GM12801 (cell line): ENCODE data around the gene PPIL3.

Experiments
- CTCF ChIP-seq: IDR thresholded peaks from one replicate; pipeline ENCODE4 v1.5.1; 2011; ENCODE audit warnings: control low read depth; ENCODE audit not compliant: insufficient read length; ENCODE audit errors: extremely low read depth

PPIL3 gene

GRCh38 chr2:200869014-200869413, 19.9 kb downstream of the PPIL3 start:
- TF ChIP-seq CTCF = no peak

DNA sequence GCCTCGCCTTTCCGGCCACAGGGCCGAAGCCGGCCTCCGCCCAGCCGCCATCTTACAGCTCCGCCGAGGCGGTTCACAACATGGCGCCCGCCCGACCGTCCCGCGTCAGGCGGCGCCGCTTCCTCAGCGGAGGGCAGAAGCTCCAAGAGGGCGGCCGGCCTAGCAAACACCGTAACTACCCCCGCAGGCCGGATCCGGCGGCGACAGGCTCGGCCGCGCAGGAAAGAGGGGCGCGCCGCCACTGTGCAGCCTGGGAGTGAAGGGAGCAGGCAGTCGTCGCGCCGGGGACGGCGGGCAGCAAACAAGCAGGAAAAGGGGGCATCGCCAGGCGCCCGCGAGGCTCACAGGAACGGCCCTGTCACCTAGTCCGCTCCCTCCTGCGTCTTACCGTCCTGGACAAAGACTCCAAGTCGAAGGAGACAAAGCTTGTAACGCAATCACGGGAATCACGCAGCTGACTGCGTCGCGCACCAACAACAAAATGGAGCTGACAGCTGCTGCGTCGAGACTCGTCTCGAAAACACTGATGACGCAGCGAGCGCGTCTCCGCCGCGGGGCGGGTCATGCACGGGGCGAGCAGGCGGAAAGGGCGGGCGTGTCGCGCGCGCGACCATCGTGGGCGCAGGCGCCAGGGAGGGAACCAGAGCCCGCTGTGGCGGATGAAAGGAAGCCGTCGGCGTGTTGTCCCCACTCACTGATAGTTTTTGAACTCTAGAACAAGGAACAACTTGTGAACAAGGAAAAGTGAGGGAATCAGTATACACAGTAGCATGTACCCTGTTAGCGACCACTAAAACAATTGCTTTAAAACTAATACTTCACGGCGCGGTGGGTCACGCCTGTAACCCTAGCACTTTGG, 24.5 kb downstream of the PPIL3 start, which contains the start of gene CLK1:
CLK1 (minus strand) TSS at position 483 of the 859 bp plus-strand sequence. CDS start 2,796 bp downstream, outside the sequence.
- TF ChIP-seq CTCF = no peak

DNA sequence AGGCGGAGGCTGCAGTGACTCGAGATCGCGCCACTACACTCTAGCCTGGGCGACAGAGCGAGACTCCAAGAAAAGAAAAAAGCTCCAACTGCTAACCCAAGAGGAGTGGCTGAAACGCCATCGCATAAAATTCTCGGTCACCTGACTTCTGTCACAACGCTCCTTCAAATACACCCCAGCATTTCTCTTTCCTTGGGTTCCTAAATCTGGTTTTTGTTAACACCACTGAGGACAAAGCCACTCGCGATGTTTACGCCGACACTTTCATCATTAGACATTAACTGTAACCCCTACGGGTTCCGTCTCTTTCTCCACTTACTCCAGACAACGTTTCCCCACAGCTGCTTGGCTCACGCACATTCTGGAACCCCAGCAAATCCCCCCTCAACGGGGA, 25.1 kb downstream of the PPIL3 start:
- no peak for TF ChIP-seq CTCF

DNA sequence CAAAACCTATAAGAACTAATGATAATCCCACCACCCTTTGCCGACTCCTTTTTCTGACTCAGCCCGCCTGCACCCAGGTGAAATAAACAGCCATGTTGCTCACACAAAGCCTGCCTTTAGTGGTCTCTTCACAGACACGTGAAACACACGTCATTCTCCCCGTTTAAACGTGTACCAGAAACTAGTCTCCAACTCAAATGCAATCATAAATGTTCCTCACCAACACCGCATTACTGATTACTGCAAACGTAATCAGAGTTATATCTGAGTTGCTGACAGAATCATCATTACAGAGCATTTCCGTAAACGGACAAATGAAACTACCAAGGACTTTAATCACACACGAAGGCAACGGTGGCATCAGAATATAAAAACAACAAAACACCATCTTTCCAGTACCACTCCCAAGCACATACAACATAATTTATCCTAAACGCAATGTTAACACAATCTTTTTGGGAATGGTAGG, 26.3 kb downstream of the PPIL3 start:
- TF ChIP-seq CTCF = no peak

DNA sequence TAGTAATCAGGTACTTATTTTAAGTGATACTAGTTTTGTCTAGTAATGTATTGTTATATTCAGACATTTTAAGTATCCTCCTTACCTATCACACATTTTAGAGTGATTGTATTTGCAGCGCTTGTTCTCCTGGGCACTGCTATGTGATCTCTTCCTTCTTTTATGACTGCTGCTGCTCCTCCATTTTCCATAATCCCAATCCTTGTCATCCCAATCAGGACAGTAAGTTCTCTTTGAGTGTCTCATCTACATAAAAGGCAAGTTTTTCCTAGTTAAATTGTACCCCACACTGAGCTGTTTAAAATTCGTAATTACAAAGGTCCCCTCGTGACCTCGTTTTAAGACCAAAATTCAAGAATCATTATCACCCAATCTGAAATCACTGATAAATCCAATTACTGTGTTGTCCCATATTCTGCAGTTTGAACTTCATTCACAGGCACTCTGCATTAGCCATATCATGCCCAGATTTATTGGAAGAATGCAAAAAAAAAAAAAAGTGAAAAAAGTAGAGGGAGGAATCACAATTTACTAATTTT, 27.2 kb downstream of the PPIL3 start:
- no peak for TF ChIP-seq CTCF

- no peak for TF ChIP-seq CTCF
Measured at GRCh38 chr2:200860092-200860795, 28.6 kb downstream of the PPIL3 start.

DNA sequence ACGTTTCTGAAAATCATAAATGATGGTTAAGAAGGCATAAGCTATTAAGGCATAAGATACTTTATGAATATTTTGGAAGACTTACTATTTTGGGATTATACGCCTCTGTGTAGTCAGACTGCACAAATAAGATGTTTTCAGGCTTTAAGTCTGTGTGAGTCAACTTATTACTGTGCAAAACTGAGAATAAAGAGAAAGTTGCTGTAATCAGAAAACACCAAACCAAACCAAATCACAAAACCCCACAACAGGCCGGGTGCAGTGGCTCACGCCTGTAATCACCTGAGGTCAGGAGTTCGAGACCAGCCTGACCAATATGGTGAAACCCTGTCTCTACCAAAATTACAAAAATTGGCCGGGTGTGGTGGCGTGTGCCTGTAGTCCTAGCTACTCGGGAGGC, 32.1 kb downstream of the PPIL3 start:
- no peak for TF ChIP-seq CTCF
